T1000 (cell line): ENCODE measurements around the gene GATA5.

Experiments used
- DNase-seq: peaks from one replicate; lab custom pipeline; 2025; ENCODE audit warnings: mixed read lengths; lab: John Stamatoyannopoulos, UW

GATA5 gene

DNA sequence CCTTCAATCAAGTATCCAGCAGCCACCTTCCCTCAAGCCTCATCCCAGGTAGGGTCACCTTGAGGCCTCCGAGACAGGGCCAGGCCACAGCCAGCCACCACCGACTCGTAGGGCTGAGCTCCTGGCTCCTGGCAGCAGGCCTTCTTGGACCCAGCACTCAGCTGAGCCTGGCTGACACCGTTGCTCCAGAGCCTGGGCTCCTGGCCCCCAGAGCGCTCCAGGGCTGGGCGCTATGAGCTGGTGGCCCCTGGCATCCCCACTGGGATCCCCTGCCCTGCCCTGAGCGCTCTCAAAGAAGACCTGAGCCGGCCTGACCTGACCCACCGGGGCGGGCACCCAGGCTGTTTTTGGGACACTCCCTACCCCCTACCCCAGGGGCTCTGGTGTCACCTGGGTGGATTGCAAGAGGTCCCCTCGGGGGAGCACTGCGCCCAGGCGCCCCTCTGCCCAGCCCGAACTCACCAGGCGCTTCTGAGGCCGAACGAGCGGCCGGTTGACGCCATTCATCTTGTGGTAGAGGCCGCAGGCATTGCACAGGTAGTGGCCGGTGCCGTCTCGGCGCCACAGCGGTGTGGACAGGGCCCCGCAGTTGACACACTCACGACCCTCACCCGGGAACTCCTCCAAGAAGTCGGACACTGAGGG, 2.7 kb downstream of the GATA5 start:
- no peak for DNase-seq

DNA sequence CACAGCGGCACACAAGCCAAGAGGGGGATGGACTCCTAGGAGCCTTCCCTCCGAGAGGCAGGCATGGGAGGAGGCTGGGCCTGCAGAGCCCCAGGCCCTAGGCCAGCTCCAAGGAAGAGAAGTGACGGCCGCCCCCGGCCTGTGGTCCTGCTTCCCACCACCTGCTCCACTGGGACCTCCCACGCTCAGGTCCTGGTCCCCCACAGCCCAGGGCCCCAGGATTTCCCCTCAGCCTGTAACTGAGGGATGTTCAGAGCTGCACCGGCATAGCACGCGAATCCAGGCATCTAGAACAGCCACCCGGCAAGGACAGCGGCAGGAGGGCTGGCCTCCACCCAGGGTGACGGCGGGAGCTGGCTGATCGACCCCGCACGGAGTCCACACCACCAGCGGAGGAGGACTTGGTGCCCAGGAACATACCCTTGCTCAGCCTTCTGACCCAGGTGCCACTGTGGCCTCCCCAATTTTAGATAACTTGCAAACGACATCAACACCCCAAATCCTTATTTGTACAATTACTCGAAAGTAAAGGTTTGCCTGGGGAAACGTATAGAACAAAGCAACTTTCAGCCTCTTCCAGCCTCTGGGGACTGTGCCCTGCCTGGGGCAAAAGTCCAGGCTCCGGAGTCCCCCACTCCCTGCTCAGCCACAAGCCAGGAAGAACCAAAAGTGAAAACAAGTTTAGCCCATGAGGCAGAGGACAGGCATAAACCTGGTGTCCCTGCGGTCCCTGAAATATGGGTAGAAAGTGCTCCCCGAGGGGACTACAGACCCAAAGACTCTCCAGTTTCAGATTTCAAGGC, 3.5 kb downstream of the GATA5 start:
- no peak for DNase-seq

DNA sequence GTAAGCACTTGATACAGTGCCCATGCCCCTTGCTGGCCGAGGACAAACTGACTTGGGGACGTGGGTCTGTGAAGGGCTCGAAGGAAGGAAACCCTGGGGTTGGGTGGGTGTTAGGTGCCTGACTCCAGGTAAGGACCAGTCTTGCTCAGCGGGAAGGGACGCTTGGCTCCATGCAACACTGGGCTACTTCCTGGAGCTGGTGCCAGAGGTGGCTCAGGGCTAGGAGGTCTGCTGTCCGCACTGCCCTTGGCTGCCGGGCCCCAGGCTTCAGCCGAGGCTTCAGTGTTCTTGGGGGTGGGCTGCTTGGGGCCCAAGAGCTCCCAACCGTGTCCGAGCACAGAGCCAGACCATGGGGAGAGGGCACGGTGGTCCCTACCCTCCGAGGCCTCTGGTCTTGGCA, 5.3 kb downstream of the GATA5 start:
- DNase-seq: no peak

DNA sequence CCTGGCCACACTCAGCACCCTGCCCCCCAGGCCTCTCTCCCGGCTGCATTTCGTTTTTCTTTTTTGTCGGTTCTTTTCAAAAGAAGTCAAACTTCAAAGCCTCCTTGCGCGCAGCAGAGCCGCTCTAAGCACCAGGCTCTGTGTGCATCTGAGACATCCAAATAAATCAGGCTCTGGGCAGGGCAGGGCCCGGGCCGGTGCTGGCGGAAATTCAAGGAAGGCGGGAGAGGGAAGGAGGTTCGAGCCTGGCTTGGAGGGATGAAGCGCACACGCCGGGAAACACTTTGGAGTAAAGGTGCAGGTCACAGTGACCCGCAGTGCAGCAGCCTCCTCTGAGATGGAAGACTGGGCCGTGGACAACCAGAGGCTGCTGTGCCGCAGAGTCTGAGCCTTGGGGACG, 5.8 kb downstream of the GATA5 start:
- no peak for DNase-seq

DNA sequence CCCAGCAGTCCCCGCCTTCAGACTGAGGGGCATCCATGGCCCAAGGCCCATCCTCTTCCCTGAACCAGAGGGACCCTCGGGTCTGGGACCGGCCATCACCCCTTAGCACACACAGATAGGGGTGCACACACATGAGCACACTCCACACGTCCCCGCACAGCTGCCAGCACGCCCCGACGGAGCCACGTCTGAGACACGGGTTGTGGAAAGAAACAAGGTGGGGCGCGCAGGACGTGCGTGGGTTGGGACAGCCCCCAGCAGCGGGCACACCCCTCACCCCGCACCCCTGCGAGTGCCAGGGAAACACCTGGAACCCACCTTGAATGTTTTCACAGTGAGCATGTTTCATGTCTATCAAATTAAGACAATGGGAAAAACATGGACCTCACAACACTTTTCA, 6.4 kb downstream of the GATA5 start:
- no peak for DNase-seq

DNA sequence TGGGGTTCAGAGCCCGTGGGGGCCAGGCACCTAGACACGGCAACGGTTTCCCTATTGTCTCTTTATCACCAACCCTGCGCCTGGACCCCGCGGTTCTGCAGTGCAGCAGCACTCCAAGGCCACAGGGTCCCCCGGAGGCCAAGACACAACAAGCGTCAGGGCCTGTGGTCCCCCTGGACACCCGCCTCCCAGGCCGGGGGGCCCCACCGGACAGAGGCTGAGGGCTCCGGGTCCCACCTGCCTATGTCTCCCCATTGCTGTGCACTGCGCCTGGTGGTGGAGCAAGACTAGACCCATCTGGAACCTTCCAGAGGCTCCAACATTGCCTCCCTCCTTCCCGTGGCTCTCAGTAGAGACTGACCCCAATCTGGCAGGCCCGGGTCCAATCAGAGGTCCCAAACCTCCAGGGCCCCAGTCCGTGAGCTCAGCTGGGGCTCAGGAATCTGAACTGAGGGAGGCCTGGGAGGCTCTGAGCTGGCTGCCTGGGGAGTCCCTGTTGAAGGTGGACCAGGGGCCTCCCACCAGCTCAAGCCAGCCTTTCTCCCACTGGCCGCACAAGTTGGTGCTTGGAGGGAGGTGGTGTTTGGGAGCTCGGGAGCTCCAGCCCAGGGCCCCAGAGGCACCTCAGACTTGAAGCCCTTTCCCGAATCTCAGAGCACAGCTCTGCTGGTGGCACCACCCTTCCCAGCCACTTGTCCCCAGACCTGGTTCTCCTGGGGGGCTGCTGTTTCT, 8.8 kb downstream of the GATA5 start:
- no peak for DNase-seq

DNA sequence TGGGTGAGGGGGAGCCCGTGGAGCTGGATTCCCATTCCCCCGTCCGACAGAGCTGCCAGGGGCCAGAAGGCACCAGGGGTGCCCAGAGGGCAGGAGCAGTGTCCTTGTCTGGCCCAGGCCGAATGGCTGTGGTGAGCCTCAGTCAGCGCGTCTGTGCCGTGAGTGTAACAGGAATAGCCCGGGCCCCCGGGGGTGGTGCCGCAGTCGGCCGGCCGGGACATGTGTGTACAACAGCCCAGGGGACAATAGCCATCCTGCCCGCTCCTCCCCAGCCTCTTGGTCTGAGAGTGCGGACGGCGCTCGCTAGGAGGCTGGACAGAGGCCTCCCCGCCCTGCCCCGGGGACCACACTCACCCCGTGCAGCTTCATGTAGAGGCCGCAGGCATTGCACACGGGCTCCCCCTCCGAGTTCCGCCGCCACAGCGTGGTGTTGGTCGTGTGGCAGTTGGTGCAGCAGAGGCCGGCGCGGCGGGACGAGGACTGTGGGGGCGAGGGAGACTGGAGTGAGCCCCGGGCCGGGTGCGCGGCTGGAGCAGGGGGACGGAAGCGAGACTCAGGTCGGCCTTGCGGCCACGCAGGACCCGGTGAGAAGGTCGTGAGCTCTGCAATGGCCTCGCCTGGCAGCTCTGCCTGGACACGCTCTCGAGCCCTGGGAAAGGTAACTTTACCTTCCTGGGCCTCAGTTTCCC, 9.6 kb downstream of the GATA5 start:
- no peak for DNase-seq

DNA sequence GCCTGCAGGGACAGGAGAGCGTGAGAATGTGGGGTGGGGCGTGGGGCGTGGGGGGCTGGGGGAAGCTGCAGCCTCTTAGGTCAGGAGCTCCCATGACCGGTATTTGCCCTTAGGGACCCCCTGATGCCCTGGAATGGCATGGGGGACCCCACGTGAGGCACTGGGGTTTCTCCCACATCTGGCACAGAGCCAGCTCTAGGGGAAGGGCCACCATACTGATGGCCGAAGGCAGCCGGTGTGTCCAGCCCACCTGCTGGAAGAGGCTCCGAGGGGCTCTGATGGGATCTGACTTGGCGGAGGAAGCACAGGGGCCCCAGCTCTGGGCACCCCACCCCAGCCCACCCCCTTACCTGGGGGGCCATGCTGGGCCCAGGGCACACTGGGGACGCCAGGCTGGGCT, 10.8 kb downstream of the GATA5 start:
- DNase-seq: no peak

DNA sequence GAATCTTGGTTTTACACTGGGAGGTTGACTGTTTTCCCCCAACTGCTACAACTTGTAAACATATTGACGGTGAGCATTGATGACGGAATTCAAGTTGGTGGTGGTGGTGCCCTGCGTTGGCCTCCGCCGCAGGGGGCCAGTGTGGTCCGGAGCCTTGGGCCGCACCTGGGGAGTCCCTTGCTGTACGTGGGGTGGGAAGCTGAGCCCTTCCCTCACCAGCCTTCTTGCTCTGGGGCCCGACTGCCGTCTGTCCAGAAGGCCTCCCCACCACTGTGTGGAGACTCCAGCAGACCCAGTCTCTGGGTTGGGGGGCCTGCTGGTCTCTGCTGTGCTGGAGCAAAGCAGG, 11.4 kb downstream of the GATA5 start:
- DNase-seq: no peak

DNA sequence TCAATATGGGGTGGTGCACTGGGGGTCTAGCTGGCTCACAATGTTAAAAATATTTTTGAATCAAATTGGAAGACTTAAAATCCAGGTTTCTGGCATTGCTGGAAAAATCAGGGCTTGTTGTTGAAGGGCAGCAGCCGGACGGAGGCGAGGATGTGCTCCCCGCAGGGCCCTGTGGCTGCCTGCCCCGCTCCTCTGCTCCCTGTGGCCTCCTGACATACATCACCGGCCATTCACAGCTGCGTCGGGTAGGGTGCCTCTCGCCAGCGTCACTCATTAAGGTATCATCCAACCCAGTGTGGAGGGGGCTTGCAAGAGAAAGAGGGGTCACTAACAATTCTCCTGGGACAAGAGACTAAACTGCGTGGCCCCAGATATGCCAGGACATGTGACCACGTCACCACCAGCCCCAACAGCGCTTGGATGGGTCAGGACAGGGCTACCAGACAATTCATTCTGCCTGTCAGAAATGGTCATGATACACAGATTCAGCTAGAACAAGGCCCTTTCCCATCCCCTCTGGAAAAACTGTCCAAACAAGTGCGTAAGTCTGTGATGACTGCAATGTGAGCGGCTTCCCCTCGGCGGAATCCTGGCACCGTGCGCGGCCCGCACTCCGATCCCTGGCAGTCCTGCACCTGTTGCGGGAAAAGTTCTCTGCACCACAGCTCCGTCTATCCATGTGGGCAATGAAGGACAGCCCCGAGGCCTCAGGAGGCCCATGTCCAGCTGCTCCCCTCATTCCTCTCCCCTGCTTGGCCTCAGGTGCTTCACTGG, 12.0 kb downstream of the GATA5 start:
- DNase-seq: no peak

DNA sequence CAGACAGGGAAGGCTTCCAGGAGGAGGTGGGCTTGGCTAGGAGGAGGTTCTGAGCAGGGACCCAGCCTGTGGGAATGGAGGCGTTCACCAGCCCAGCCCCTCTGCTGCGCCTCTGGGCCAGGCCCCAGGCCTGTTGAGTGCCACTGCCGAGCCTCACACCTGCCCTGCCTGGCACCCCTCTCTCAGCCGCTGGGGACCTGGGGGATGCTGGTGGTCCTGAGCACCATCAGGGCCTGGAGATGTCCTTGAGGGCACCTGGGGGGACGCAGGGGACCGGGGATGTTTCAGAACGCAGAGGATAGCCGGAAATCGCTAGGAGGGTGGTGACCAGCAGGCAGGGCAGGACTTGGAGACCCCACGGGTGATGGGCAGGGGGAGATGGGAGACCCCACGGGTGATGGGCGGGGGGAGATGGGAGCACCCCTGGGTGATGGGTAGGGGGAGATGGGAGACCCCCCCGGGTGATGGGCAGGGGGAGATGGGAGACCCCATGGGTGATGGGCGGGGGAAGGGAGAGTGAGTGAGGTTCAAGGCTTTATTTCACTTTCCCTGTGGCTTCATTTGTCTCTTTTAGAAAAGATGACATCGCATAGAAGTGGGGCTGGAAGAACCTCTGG, 12.7 kb downstream of the GATA5 start:
- no peak for DNase-seq

DNA sequence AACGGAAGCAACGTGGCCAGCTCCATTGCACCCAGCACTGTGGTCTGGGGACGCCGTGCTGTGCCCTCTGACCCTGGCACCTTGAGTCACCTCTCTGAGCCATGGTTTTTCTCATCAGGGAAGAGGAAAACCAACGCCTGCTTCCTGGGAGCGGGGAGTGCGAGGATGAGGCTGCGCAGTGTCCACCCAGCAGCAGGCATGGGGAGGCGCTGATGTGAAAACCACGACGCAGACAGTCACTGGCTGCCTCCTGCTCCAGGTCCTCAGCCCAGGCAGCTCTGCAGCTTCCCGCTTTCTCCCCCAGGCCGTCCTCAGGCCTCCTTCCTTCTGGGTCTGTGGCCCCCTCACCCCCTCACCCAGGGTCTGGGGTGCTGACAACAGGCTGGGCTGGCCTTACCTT, 14.0 kb downstream of the GATA5 start:
- no peak for DNase-seq

DNA sequence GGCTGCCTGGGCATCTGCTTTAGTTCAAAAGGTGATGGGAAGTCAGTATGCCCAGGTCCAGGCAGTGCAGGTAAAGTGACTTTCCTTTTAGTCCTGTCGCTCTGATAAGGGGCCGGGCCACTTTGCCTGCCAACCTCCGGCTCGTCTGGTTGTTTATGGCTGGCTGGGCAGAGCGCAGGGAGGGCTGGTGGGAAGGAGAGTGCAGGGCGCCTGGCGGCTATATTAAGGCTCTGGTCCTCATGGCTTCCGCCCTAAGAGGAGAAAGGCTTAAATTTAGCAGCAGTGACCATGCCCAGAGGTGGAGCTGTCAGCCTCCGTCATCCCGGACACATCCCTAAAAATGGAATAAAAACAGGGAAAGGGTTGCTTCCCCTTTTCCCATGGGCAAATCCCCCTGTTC, 14.6 kb downstream of the GATA5 start:
- DNase-seq: no peak

DNA sequence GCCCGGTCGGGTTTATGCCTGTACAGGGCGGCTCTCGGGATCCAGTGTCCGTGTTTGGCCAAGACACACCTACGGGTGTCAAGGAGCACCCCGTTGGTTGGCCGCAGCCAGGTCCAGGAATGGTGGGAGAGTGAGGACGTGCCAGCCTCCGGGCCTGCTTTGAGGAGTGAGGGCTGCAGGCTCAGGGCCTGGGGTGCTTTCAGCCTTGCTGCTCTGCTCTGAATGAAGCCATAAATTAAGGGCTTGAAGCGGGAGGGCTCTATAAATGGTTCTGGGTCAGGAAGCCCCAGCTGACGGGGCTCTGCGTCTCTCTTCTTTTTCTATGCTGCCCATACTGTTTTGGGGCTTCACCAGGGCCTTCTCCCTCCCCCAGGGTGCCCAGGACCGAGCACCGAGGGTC, 15.1 kb downstream of the GATA5 start:
- DNase-seq: no peak

DNA sequence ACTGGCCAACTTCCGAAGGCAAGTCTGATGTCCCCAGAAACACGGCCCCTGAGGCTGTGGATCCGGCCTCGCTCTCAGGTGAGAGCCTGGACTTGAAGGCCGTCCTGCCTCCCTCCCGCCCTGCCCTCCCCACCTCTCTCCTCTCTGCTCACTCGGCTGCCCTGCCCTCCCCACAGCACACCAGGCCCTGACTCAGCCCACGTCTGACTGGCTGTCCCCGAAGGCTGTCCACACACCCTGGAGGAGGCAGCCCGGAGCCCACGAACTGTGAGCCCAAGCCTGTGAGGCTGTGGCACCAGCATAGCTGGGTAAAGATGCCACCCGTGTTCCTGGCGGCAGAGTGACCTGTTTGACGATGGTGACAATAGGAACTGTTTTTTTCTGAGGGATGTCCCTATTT, 16.3 kb downstream of the GATA5 start:
- no peak for DNase-seq

DNA sequence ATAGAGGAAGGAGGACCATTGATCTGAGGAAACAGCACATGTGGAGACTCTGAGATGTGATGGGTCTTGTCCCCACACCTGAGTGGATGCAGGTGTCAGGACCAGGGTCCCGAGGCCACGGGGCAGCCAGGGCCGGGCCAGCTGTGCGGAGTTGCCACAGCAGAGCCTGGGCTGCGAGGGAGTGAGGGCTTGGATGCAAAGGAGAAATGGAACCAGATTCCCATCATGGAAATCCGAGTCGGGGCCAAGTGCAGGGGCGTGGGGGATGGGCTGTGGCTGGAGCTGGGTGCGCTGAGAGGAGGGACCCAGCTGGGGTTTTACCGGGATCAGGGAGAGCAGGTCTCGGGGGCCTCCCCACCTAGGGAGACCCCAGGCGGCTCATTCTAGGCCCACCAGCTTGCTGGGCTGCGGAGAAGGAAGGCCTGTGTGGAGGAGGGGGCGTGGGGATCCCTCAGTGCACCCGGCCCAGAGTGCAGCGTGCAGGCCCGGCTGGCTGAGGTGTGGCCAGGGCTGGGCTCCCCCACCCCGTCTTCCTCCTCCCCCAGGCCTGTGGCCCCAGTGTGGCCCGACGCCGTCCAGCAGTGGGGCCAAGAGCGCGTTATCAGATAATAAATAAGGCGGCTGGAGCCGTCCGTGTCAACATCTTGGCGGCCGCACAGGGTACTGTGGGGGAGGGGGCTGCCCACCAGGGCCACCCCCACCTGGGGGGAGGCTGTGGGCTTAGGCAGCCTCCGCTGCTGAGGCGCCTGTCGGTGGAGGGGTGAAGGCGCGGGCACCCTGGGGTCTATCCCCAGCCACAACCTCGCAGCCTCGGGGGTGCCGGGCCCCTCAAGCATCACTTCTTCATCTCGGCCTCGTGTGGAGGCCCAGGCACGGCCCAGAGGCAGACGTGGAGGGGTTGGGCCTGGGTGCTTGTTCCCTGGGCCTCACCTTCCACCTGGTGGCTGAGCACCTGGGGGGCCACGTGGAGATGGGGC, 17.2 kb downstream of the GATA5 start:
- no peak for DNase-seq

DNA sequence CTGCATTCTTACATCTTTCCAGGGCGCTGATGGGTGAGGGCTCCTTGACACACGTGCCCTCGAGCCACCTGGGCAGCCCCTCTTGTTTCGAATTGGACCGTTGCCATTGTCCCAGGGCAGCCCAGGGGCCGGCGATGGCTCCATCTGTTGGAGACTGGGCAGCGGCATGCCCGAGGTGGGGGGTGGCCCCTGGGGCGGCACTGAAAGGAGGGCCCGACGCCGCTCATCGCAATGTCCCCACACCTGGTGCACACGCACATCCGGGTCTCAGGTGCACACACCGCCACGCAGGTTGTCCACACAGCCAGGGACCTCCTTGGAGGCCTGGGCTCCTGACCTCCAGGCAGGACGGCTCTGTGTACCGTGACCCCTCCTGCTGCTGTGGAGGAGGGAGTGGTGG, 18.0 kb downstream of the GATA5 start:
- no peak for DNase-seq

DNA sequence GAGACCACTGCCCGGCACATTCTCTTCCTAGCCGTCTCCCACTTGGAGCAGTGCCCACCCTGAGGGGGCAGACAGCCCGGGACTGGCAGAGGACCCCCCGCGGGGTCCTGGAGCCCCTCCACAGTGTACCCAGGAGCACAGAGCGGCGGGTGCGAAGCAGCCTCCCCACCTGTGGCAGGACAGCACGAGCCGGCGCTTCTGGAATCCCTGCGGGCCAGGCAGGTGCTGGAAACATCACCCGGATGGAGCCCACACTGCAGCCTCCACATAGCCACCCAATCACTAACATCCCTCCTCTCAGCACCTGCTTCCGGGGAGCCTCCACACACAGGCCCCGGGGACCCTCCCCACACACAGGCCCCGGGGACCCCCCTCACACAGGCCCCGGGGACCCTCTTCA, 18.7 kb downstream of the GATA5 start:
- no peak for DNase-seq

DNA sequence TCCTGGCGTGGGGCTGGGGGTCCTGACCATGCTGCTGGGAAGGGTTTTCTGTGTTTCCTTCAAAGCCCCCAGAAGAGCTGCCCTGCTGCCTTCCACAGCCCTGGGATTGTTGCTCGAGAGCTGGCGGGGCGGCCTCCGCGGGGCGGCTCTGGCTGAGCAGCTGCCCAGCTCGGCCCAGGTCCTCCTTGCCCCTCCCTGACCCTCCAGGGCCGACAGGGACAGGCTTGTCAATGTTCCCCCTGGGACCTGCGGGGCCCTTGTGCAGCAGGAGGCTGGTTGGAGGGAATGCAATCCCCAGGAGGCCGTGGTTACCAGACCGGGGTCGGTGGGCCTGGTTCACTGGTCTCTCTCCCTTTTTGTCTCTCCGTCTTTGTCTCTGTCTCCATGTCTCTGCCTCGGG, 19.9 kb downstream of the GATA5 start:
- DNase-seq: no peak

DNA sequence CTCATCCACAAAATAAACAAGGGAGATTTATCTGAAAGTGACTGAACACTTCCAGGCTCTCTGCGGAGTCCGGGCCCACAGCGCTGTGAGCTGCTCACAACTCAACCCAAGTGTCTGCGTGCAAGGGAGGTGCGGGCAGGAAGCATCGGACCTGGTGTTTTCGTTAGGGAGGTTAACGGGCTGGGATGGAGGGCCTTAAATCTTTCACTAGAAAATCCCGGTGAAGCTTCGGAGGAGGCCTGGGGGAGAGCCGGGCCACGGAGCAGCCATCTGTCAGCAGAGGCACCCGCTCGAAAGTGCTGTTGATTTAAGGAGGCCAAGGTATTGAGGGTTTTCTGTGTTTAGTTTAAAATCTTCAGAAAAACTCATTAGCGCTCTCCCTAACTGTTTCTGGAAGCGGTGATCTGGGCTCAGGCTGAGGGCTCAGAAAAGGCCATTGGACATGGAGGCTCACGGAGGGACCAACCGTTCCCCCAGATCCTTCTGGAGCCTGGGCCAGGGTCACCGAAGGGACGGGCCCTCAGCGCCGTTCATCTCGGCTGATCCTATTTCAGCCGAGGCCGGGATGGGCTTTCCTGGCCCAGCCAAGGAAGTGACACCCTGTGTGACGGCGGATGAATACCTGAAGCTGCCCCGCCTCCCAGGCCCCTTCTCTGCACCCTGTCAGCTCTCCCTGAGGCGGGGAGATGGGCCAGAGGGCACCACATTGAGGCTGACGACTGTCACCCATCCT, 20.7 kb downstream of the GATA5 start:
- no peak for DNase-seq
